GM12891 (cell line): ENCODE results near the gene GPER1.
"Not testable (repeated sequence)": the region's sequence is repeated elsewhere in the genome, so short reads cannot be mapped to it uniquely, and the experiment has no call there.

Experiments
- DNase-seq: peaks from one replicate; pipeline ENCODE4 v3.0.0; 2011; ENCODE audit warnings: low spot score; ENCODE audit not compliant: insufficient read length
- FAIRE-seq: peaks from 2 replicates; lab custom pipeline; 2011; peaks lifted over from hg19 to GRCh38; lab: Jason Lieb, UNC
- PAX5 ChIP-seq: IDR thresholded peaks from 2 replicates; pipeline ENCODE4 v1.6.1; 2011; ENCODE audit warnings: low read length, moderate library complexity, mild to moderate bottlenecking; ENCODE audit not compliant: insufficient read depth, severe bottlenecking
- POLR2A ChIP-seq: IDR thresholded peaks from 2 replicates; pipeline ENCODE4 v1.6.1; 2011; ENCODE audit warnings: low read depth, low read length, control low read depth
- POLR2AphosphoS5 ChIP-seq: IDR thresholded peaks from 2 replicates; pipeline ENCODE4 v1.6.1; 2011; ENCODE audit warnings: low read depth, low read length, control low read depth
- POU2F2 ChIP-seq: IDR thresholded peaks from 2 replicates; pipeline ENCODE4 v1.6.1; 2011; ENCODE audit warnings: low read depth, mild to moderate bottlenecking, control low read depth, low read length, moderate library complexity
- SPI1 ChIP-seq: IDR thresholded peaks from 2 replicates; pipeline ENCODE4 v1.6.1; 2011; ENCODE audit warnings: low read depth, low read length, control low read depth
- TAF1 ChIP-seq: IDR thresholded peaks from 2 replicates; pipeline ENCODE4 v1.6.1; 2011; ENCODE audit warnings: low read depth, low read length, control low read depth

Gene GPER1

DNA sequence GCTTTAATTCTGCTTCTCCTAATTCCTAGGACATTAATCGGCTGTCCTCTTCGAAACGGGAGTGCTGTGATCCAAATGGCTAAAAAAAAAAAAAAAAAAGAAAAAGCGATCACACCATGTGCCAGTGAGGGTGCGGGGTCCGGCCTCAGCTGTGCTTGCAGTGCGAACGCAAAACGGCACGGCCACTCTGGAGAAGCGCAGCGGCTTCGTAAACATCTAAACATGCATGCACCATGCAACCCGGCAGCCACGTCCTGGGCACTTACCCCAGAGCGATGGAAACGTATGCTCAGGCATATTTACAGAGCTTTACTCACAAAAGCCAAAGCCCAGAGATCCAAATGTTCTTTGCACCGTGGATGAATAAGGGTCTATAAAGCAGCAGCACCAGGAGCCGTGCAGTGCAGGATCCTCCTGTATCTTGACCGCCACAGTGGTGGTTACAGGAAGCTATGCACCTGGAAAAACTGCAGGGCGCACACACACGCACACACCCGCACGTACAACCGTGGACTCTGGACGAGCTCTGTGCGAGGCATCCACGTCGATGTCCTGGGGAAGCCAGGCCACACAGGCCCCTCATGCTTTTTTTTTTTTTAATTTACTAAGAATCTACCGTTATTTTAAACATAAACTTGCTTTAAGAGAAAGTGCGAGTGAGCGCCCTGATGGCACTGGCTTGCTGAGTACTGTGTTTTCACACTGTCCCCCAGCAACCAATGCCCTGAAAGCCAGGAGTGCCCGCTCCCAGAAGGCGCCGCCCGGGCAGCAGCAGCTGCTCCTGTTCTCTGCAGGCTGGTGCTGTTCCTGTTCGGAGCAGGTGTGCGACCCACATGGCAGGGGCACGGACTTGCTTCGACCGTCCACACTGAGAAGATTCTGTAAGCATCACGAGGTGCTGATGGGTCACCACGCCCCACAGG is 25.0 kb downstream of the GPER1 start:
- FAIRE-seq: no peak
- TF ChIP-seq SPI1: no peak
- TF ChIP-seq POLR2AphosphoS5: no peak
- TF ChIP-seq TAF1: no peak
- TF ChIP-seq PAX5: no peak
- TF ChIP-seq POU2F2: no peak
- TF ChIP-seq POLR2A: no peak
- no peak for DNase-seq

DNA sequence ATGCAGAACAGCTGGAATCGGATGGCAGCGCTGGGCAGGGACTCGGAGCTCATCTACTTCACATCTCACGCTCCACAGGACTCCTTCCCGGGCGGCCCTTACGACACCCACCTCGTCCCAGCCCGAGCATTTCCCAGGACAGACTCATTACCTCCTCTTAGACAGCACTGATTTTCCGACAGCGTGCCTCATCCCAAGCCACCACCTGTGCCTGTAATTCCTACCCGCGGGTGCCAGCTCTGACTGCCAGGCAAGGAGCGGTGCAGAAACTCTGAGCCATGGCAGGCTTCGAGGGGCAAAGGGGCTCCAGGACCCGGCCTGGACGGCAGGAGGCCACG is 25.6 kb downstream of the GPER1 start:
- no peak for TF ChIP-seq PAX5
- TF ChIP-seq SPI1: no peak
- no peak for TF ChIP-seq POLR2AphosphoS5
- no peak for TF ChIP-seq POU2F2
- FAIRE-seq (no peak), DNase-seq (no peak)

DNA sequence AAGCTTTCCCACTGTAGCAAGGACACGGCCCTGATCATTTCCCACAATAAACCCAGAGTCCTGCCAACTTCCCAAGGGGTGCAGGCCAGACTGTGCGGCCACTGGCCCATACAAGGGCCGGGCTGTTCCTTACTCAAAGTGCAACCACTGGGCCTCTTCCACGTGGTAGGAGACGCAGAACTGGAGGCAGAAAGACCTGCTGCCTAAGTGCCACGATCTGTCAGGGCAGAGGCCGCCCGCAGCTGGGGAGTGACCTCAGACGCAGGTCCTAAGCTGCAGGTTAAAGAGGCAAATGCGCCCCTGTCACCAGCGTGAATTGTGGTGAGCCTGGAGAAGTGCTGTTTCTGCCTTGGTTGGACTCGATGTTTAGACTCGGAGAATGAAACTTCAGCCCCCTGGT is 26.2 kb downstream of the GPER1 start:
- TF ChIP-seq POLR2AphosphoS5 (no peak), TAF1 (no peak), POU2F2 (no peak), POLR2A (no peak), PAX5 (no peak), SPI1 (no peak)
- DNase-seq: no peak
- no peak for FAIRE-seq

DNA sequence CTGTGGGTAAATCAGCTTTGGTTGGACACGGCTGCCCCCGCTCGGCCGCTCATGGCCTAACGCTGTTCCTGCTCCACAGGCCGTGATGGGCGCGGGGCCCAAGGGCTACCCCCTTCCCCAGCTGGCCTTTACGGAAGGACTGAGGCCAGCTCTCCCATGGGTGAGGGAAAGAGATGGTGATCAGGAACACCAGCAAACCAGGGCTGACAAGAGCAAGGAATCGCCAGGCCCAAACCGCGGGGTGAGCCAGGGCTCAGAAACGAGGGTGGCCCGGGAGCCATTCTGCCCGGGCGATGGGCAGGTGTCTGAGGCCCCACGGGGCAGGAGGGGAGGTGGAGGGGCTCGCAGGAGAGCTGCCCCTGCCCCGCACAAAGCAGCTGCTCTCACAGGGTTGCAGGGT is 26.6 kb downstream of the GPER1 start:
- no peak for TF ChIP-seq POLR2A
- TF ChIP-seq POLR2AphosphoS5: no peak
- no peak for TF ChIP-seq POU2F2
- TF ChIP-seq SPI1: no peak
- no peak for TF ChIP-seq PAX5
- no peak for TF ChIP-seq TAF1
- FAIRE-seq (no peak), DNase-seq (no peak)

DNA sequence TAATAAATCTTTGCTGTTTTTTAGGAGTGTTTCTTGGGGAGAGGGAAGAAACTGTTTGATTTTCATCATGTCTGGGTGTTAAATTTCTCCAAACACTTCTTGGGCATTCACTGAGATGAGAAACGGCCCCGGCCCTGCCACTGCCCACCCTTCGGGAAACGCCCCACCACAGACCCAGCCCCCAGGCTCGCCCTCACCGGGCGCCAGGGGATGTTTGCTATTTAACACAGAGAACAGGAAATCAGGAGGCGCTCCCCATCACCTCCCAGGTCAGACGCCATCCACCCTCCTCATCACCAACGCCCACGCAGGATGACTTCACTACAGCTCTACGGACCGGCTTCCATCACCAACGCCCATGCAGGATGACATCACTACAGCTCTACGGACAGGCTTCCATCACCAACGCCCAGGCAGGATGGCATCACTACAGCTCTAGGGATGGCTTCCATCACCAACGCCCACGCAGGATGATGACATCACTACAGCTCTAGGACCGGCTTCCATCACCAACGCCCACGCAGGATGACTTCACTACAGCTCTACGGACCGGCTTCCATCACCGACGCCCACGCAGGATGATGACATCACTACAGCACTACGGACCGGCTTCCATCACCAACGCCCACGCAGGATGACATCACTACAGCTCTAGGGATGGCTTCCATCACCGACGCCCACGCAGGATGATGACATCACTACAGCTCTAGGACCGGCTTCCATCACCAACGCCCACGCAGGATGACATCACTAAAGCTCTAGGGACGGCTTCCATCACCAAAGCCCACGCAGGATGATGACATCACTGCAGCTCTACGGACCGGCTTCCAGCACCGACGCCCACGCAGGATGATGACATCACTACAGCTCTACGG is 27.5 kb downstream of the GPER1 start:
- not testable (repeated sequence) for FAIRE-seq, DNase-seq

DNA sequence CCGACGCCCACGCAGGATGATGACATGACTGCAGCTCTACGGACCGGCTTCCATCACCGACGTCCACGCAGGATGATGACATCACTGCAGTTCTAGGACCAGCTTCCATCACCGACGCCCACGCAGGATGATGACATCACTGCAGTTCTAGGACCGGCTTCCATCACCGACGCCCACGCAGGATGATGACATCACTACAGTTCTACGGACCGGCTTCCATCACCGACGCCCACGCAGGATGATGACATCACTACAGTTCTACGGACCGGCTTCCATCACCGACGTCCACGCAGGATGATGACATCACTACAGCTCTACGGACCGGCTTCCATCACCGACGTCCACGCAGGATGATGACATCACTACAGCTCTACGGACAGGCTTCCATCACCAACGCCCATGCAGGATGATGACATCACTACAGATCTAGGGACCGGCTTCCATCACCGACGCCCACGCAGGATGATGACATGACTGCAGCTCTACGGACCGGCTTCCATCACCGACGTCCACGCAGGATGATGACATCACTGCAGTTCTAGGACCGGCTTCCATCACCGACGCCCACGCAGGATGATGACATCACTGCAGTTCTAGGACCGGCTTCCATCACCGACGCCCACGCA is 28.6 kb downstream of the GPER1 start:
- DNase-seq: not testable (repeated sequence)
- peak; percentile 76 for FAIRE-seq

DNA sequence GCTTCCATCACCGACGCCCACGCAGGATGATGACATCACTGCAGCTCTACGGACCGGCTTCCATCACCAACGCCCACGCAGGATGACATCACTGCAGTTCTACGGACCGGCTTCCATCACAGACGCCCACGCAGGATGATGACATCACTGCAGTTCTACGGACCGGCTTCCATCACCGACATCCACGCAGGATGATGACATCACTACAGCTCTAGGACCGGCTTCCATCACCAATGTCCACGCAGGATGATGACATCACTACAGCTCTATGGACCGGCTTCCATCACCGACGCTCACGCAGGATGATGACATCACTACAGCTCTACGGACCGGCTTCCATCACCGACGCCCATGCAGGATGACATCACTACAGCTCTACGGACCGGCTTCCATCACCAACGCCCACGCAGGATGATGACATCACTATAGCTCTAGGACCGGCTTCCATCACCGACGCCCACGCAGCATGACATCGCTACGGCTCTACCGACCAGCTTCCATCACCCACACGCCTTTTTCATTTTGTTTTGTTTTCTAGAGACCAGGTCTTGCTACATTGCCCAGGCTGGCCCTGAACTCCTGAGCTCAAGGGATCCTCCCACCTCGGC is 29.5 kb downstream of the GPER1 start:
- TF ChIP-seq TAF1: no peak
- TF ChIP-seq PAX5: no peak
- TF ChIP-seq POU2F2: no peak
- no peak for TF ChIP-seq POLR2AphosphoS5
- no peak for TF ChIP-seq POLR2A
- no peak for TF ChIP-seq SPI1
- FAIRE-seq: no peak
- DNase-seq: no peak

DNA sequence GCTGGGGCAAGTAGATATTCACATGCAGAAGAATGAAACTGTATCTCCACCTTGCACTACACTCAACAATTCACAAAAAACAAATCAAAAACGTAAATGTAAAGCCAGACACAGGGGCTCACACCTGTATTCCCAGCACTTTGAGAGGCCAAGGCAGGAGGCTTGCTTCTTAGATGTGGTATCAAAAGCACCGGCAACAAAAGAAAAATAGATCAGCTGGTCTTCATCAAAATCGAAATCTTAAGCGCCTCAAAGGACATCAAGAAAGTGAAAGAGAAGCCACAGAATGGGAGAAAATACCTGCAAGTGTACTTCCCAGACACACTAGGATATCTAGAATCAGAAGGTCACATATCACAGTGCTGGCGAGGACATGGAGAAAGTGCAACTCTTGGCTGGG is 31.3 kb downstream of the GPER1 start:
- FAIRE-seq (no peak), DNase-seq (no peak)
- TF ChIP-seq SPI1: no peak
- TF ChIP-seq TAF1: no peak
- no peak for TF ChIP-seq POLR2A

DNA sequence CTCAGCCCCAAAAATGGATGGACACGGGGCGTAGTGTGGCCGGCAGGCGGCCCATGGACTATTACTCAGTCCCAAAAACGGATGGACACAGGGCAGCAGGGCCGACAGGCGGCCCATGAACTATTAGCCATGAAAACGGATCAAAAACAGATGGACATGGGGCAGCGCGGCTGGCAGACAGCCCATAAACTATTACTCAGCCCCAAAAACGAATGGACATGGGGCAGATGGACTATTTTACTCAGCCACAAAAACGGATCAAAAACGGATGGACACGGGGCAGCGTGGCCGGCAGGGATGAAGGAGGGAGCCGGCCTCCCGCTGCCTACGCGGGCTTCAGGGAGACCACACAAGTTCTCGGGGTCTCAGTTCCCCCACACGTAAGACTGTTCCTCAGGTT is 32.9 kb downstream of the GPER1 start:
- TF ChIP-seq PAX5 (no peak), TAF1 (no peak), SPI1 (no peak), POLR2AphosphoS5 (no peak), POLR2A (no peak), POU2F2 (no peak)
- DNase-seq: no peak
- no peak for FAIRE-seq
